Lung (tissue), 12 donors: ENCODE data around the gene CASZ1. TPM values are rescaled to one million over a fixed set of nuclear protein-coding genes. Genes with fewer than 3 reads are reported as not detected.

ENCODE experiments used
- ATAC-seq: fragments of 200-7000 bp; cut with Tn5 transposase; one replicate; pipeline ENCODE4 v1.9.1; 2020; ENCODE audit warnings: moderate number of reproducible peaks; ENCODE audit not compliant: insufficient read depth, low FRiP score
- DNase-seq, 3 donors: peaks; one replicate each; pipeline ENCODE4 v3.0.0-alpha.2; 2013 to 2017
- H3K27ac ChIP-seq, 2 donors: one replicate each; pipeline ENCODE4 v1.5.1; 2013; ENCODE audit warnings: mild to moderate bottlenecking in 2 of 2, moderate library complexity in 2 of 2, control low read depth in 1 of 2, inconsistent platforms in 1 of 2, low read depth in 1 of 2, low read length in 1 of 2
- H3K27me3 ChIP-seq, 3 donors: one replicate each; pipeline ENCODE4 v1.5.1; 2013; ENCODE audit warnings: low read length in 2 of 3; ENCODE audit not compliant: control insufficient read depth in 3 of 3, insufficient read depth in 3 of 3
- H3K36me3 ChIP-seq, 4 donors: one replicate each; pipeline ENCODE4 v1.5.1; 2013; ENCODE audit warnings: low read length in 4 of 4, mild to moderate bottlenecking in 1 of 4, moderate library complexity in 1 of 4; ENCODE audit not compliant: control insufficient read depth in 4 of 4, insufficient read depth in 4 of 4
- H3K4me1 ChIP-seq, 5 donors: one replicate each; pipeline ENCODE4 v1.5.1; 2013; ENCODE audit warnings: low read length in 5 of 5, mild to moderate bottlenecking in 2 of 5, moderate library complexity in 1 of 5; ENCODE audit not compliant: control insufficient read depth in 5 of 5, insufficient read depth in 5 of 5
- H3K4me3 ChIP-seq: one replicate; pipeline ENCODE4 v1.5.1; 2013; ENCODE audit warnings: mild to moderate bottlenecking, control low read depth, moderate library complexity
- H3K9ac ChIP-seq, 2 donors: one replicate each; pipeline ENCODE4 v1.5.1; 2013; ENCODE audit warnings: low read length in 2 of 2, control low read depth in 1 of 2; ENCODE audit not compliant: insufficient read depth in 1 of 2
- H3K9me3 ChIP-seq, 4 donors: one replicate each; pipeline ENCODE4 v1.5.1; 2013; ENCODE audit warnings: low read length in 3 of 4, mild to moderate bottlenecking in 1 of 4, moderate library complexity in 1 of 4; ENCODE audit not compliant: control insufficient read depth in 4 of 4, insufficient read depth in 3 of 4
- WGBS, 2 donors: extraction: QIAGEN DNeasy Blood & Tissue Kit; methylation state at CpG; one replicate each; pipeline ENCODE4 v1.1.7; 2013; 5-methylcytosine and 5-hydroxymethylcytosine counted together
- polyA plus RNA-seq, 2 donors: library from polyadenylated mRNA; stranded (reverse); fragments of 200-250 nt; gene quantifications; one replicate each; pipeline ENCODE4 v1.2.1, GENCODE V29; 2013
- total RNA-seq, 2 donors: library from RNA; depleted of rRNA in 1 of 2; stranded (reverse); fragments of >200 nt in 1 of 2; gene quantifications; one replicate each; pipeline ENCODE4 v1.2.1, GENCODE V29; 2014 to 2021
- TF ChIP-seq, protein P1 (sequence below): IDR thresholded peaks from 2 replicates; pipeline ENCODE4 v1.5.1; 2012; ENCODE audit warnings: mild to moderate bottlenecking; ENCODE audit errors: control extremely low read depth, extremely low read depth
- donor health status: control.
- donor health status: control.
- donor health status: Bipolar disorder and iron deficiency.
- donor health status: healthy.
- donor health status: DM: yes; HTN: yes; CAD: no.

CASZ1 gene
- total and polyA plus RNA-seq, 4 donors, result 10.3 to 69.9 (median 40.5) TPM

DNA sequence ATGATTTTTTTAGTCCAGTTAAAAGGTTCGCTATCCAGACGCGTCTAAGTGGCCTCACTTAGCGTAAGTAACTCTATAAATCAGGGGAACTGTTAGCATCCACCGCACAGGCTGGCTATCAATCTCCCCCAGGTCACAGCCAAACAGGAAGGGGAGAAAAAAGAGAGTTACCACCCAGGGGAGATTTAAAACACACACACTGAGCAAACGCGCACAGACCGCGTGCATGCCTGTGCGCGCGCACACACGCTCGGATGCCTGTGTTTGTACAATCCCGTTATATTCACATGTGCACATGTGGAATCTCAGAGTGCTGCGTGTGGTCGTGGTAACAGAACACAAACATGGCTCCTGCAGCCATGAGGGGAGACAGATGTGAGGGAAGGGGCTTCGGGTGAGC, 125.4 kb downstream of the CASZ1 start:
- H3K4me1 ChIP-seq, result peaks cover 0 to 74% (median 31%) of the 10 kb centered on the region in 5 donors
- DNase-seq (peak in 1 of 3 donors; percentile 50), ATAC-seq (no peak)
- peak overlapping the region in 1 of 2 donors; percentile 71 for H3K27ac ChIP-seq
- 27 to 51% methylated on average over 18 of the region's 18 CpGs for WGBS, 2 donors
- H3K27me3 ChIP-seq, result no peaks in the 10 kb centered on the region
- H3K9ac ChIP-seq, result no peak overlapping the region
- TF ChIP-seq, protein P1, sequence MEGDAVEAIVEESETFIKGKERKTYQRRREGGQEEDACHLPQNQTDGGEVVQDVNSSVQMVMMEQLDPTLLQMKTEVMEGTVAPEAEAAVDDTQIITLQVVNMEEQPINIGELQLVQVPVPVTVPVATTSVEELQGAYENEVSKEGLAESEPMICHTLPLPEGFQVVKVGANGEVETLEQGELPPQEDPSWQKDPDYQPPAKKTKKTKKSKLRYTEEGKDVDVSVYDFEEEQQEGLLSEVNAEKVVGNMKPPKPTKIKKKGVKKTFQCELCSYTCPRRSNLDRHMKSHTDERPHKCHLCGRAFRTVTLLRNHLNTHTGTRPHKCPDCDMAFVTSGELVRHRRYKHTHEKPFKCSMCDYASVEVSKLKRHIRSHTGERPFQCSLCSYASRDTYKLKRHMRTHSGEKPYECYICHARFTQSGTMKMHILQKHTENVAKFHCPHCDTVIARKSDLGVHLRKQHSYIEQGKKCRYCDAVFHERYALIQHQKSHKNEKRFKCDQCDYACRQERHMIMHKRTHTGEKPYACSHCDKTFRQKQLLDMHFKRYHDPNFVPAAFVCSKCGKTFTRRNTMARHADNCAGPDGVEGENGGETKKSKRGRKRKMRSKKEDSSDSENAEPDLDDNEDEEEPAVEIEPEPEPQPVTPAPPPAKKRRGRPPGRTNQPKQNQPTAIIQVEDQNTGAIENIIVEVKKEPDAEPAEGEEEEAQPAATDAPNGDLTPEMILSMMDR, result no peak
- no peaks in the 10 kb centered on the region for H3K9me3 ChIP-seq
- no peak overlapping the region for H3K4me3 ChIP-seq
- H3K36me3 ChIP-seq, result no peaks in the 10 kb centered on the region

DNA sequence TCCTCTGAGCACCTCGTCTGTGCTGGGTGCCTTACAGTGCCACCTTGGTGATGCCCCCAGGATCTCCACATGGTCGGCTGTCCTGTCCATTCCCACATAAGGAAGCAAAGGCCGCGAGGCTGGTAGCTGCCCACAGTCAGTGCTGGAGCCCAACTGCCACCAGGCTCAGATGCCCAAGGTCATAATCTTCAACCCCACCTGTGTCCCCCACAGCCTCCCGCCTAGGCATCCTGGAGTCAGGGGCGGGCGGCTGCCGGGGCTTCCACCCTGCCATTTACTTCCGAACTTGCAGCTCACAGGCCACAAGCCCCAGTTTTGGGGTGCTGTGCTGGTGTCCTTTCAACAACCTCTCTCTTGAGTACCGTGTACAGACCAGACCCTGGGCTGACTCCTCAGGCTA, 126.3 kb downstream of the CASZ1 start:
- Histone ChIP-seq H3K27ac (peak overlapping the region in 1 of 2 donors; percentile 81), H3K36me3 (peaks cover 0 to 2% (median under 1%) of the 10 kb centered on the region in 4 donors), H3K9me3 (no peaks in the 10 kb centered on the region), H3K9ac (no peak overlapping the region), H3K27me3 (no peaks in the 10 kb centered on the region), H3K4me3 (no peak overlapping the region), H3K4me1 (peaks cover 0 to 78% (median 31%) of the 10 kb centered on the region in 5 donors)
- TF ChIP-seq, protein P1, result no peak
- DNase-seq (no peak), ATAC-seq (no peak)
- 81 to 86% methylated on average over 10 of the region's 10 CpGs for WGBS, 2 donors

DNA sequence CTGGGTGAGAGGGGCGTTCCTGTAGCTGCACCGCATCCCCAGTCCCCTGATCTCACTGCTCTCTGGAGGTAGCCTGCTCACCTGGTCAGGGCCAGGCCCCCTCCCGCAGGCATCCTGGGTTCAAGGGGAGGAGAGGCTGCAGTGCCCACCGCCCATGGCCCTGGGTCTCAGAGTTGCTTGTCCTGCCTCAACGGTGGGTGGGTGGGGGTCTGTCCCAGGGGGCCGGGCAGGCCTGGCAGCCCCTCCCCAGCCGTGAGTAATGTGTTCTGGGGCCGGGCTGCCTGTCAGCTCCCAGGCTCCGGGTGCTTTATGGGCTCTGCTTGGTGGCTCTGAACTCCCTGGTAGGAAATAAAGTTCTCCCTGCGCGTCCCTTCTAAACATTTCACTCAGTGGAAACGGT, 126.9 kb downstream of the CASZ1 start:
- Histone ChIP-seq H3K27ac (peak overlapping the region in 1 of 2 donors; percentile 81), H3K9ac (no peak overlapping the region), H3K9me3 (peaks cover 0 to 1% (median 0%) of the 10 kb centered on the region in 4 donors), H3K36me3 (peaks cover 0 to 7% (median 2%) of the 10 kb centered on the region in 4 donors), H3K4me3 (no peak overlapping the region), H3K4me1 (peaks cover 0 to 76% (median 31%) of the 10 kb centered on the region in 5 donors), H3K27me3 (no peaks in the 10 kb centered on the region)
- TF ChIP-seq, protein P1, result no peak
- DNase-seq, result no peak
- no peak for ATAC-seq
- 66 to 73% methylated on average over 12 of the region's 12 CpGs for WGBS, 2 donors
